Gastroesophageal sphincter (tissue), 4 donors: Measurements from ENCODE around the gene GPR137B. TPM values are rescaled to one million over a fixed set of nuclear protein-coding genes. Genes with fewer than 3 reads are reported as not detected.

Experiments
- ATAC-seq: fragments of 150-250 bp; one replicate; pipeline ENCODE4 v1.9.1; 2016; ENCODE audit warnings: mild to moderate bottlenecking, moderate library complexity
- H3K27ac ChIP-seq, 4 donors: fragments of 200-600 bp; sonication (generic) in 3 of 4; 1 replicate in 3 of 4; 2 replicates in 1 of 4; pipeline ENCODE4 v1.5.1; 2016 to 2019
- H3K27me3 ChIP-seq: fragments of 200-600 bp; sonication (generic); one replicate; pipeline ENCODE4 v1.5.1; 2019
- H3K36me3 ChIP-seq, 2 donors: fragments of 200-600 bp; sonication (generic); one replicate each; pipeline ENCODE4 v1.5.1; 2019; ENCODE audit warnings: control low read depth in 1 of 2
- H3K4me1 ChIP-seq, 3 donors: fragments of 200-600 bp; sonication (generic); 1 replicate in 2 of 3; 2 replicates in 1 of 3; pipeline ENCODE4 v1.5.1; 2016 to 2019; ENCODE audit warnings: control low read depth in 2 of 3
- H3K4me3 ChIP-seq, 2 donors: fragments of 200-600 bp; sonication (generic); one replicate each; pipeline ENCODE4 v1.5.1; 2019; ENCODE audit warnings: mild to moderate bottlenecking in 1 of 2, moderate library complexity in 1 of 2
- H3K9me3 ChIP-seq, 3 donors: fragments of 200-600 bp; sonication (generic); one replicate each; pipeline ENCODE4 v1.5.1; 2017 to 2019; ENCODE audit warnings: control low read depth in 2 of 3
- EP300 ChIP-seq: sonication (generic); formaldehyde crosslinking; IDR thresholded peaks from one replicate; pipeline ENCODE4 v1.6.1; 2017; ENCODE audit warnings: antibody characterized with exemption, mild to moderate bottlenecking
- POLR2A ChIP-seq, 2 donors: fragments of 450-650 bp; IDR thresholded peaks; one replicate each; pipeline ENCODE4 v1.6.1; 2017; ENCODE audit warnings: antibody characterized with exemption in 2 of 2, mild to moderate bottlenecking in 2 of 2, moderate library complexity in 1 of 2
- POLR2AphosphoS5 ChIP-seq: sonication (generic); formaldehyde crosslinking; IDR thresholded peaks from one replicate; pipeline ENCODE4 v1.6.1; 2017; ENCODE audit warnings: antibody characterized with exemption
- WGBS, 2 donors: methylation state at CpG; one replicate each; pipeline ENCODE4 v1.1.5; 2018; ENCODE audit warnings: low coverage in 1 of 2; 5-methylcytosine and 5-hydroxymethylcytosine counted together
- total RNA-seq, 4 donors: library from RNA; depleted of rRNA; stranded (reverse); fragments of >200 nt; gene quantifications; one replicate each; pipeline ENCODE4 v1.1.0, GENCODE V29; 2016
- TF ChIP-seq, protein P1 (sequence below), 4 experiments: fragments of 200-600 bp in 2 of 4; fragments of 450-650 bp in 2 of 4; sonication (generic) in 1 of 4; IDR thresholded peaks; one replicate each; pipeline ENCODE4 v1.5.1; 2017 to 2019; ENCODE audit warnings: antibody characterized with exemption in 4 of 4, mild to moderate bottlenecking in 2 of 4, moderate library complexity in 2 of 4

The GPR137B gene
- total RNA-seq, 4 donors from 2014 or later: 11.4 to 17.7 (median 14.1) TPM

DNA sequence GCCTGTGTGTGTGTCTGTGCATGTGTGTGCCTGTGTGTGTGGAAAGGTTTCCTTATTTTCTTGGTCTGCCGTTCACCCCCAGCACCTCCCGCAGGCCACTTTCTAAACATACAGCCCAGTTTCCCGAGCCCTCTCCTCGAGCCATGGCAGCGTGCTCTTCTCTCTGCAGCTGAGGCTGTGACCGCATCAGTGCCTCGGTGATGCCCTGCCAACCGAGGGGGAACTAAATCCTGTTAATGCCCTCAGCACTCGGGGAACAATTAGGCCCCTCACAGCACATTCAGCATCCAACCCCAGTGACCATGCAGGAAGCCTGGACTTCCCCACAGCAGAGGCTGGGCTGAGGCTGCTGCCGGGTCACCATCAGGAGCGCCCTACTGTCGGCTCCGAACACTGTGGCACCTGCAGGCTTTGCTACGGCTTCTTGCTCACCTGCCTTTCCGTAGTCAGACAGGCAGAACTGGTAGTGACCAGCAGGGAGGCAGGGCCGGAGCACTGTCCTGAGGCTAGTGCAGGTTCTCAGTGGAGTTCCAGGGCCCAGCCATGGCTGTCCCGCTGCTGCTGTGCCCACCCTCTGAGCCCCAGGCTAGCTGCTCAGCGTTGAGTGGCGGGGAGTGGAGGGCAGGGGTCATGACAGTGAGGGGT, 8.1 kb downstream of the GPR137B start:
- H3K36me3 ChIP-seq: no peaks in the 10 kb centered on the region
- no peaks in the 10 kb centered on the region for H3K9me3 ChIP-seq
- H3K4me3 ChIP-seq: no peak overlapping the region
- 80% methylated on average over 3 of the region's 19 CpGs; no CpG with 5 or more reads in 1 of the 2 donors for WGBS, 2 donors
- no peak overlapping the region for H3K27ac ChIP-seq
- H3K4me1 ChIP-seq: peaks cover 0 to 4% (median 0%) of the 10 kb centered on the region in 3 donors
- H3K27me3 ChIP-seq: no peaks in the 10 kb centered on the region
- ATAC-seq: no peak
- TF ChIP-seq POLR2AphosphoS5 (no peak), POLR2A (IDR thresholded peaks at IDR 0.05) (no peak), EP300 (no peak)
- TF ChIP-seq, protein P1, sequence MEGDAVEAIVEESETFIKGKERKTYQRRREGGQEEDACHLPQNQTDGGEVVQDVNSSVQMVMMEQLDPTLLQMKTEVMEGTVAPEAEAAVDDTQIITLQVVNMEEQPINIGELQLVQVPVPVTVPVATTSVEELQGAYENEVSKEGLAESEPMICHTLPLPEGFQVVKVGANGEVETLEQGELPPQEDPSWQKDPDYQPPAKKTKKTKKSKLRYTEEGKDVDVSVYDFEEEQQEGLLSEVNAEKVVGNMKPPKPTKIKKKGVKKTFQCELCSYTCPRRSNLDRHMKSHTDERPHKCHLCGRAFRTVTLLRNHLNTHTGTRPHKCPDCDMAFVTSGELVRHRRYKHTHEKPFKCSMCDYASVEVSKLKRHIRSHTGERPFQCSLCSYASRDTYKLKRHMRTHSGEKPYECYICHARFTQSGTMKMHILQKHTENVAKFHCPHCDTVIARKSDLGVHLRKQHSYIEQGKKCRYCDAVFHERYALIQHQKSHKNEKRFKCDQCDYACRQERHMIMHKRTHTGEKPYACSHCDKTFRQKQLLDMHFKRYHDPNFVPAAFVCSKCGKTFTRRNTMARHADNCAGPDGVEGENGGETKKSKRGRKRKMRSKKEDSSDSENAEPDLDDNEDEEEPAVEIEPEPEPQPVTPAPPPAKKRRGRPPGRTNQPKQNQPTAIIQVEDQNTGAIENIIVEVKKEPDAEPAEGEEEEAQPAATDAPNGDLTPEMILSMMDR (IDR thresholded peaks at IDR 0.05): no peak

DNA sequence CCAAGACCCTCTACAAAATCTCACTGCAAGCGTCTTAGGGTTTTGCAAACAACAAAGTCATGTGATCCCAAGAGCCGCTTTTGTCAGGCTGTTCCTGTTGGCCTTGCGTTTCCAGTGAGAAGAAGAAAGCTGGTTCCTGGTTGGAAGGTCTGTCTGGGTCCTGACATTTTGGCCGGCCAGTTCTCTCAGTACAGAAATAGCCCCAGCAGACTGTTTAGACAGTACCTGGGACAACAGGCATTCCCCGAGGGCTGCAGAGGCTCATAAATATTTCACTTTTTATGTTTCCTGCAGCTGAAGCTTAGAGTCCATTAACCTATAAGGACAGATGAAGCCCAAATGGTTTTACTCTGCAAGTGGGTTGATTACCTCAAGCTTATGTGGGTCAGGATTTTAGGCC, 8.6 kb downstream of the GPR137B start:
- Histone ChIP-seq H3K36me3 (no peaks in the 10 kb centered on the region), H3K27ac (no peak overlapping the region), H3K27me3 (no peaks in the 10 kb centered on the region), H3K4me3 (no peak overlapping the region), H3K4me1 (peaks cover 0 to 4% (median 0%) of the 10 kb centered on the region in 3 donors), H3K9me3 (no peaks in the 10 kb centered on the region)
- 79 to 88% methylated on average over 2 to 5 of the region's 5 CpGs for WGBS, 2 donors
- TF ChIP-seq POLR2AphosphoS5: no peak
- no peak for TF ChIP-seq POLR2A (IDR thresholded peaks at IDR 0.05)
- TF ChIP-seq EP300: no peak
- TF ChIP-seq, protein P1 (IDR thresholded peaks at IDR 0.05): no peak
- no peak for ATAC-seq

DNA sequence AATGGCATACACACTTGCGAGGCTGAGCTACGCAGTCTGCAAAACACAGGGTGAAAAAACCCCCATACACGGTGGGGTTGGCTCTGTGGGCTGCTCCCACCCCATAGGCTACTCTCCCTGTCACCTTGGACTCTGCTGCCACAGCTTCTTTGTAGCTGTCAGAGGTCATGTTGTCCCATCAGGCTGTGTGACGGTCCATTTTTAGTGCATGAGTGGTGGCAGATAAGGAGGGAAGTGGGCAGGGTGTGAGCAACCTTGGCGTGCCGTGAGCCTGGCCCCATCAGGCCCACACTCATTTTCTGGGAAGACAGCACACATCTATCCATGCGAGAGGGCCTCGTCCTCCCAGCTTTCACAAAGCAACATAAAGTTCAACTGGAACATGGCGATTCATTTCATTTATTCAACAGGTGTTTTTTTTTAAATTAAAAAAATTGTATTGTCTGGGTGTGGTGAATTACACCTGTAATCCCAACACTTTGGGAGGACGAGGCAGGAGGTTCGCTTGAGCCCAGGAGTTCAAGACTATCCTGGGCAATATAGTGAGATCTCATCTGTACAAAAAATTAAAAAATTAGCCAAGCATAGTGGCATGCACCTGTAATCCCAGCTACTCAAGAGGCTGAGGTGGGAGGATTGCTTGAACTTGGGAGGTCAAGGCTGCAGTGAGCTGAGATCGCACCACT, 9.5 kb downstream of the GPR137B start:
- H3K4me1 ChIP-seq: peaks cover 0 to 4% (median 0%) of the 10 kb centered on the region in 3 donors
- no peaks in the 10 kb centered on the region for H3K9me3 ChIP-seq
- no peak overlapping the region for H3K4me3 ChIP-seq
- no peaks in the 10 kb centered on the region for H3K27me3 ChIP-seq
- ATAC-seq: no peak
- TF ChIP-seq POLR2AphosphoS5: no peak
- no peak for TF ChIP-seq EP300
- TF ChIP-seq, protein P1 (IDR thresholded peaks at IDR 0.05): no peak
- no peak for TF ChIP-seq POLR2A (IDR thresholded peaks at IDR 0.05)
- no peak overlapping the region for H3K27ac ChIP-seq
- WGBS, 2 donors: 91 to 94% methylated on average over 3 to 8 of the region's 12 CpGs
- H3K36me3 ChIP-seq: no peaks in the 10 kb centered on the region

DNA sequence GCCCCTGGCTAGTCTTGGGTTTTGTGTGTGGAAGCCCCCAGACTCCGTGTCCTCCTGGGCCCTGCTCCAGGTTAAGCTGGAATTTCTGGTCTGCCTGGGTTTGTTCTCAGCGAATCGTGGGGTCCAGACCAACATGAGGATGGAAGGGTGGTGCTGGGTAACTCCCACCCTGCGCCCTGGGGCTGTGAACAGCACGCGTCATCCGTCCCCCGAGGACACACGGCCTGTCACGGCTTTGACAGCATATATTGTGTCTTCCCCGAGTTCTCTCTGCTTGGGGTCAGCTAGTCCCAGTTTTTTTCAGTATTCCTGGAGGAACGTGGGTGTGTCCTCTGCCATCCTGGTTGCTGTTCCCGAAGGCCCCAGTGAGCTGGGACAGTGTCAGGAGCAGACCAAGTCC, 11.8 kb downstream of the GPR137B start:
- Histone ChIP-seq H3K4me3 (no peak overlapping the region), H3K4me1 (peaks cover 0 to 4% (median 0%) of the 10 kb centered on the region in 3 donors), H3K27ac (no peak overlapping the region), H3K27me3 (no peaks in the 10 kb centered on the region), H3K36me3 (no peaks in the 10 kb centered on the region), H3K9me3 (no peaks in the 10 kb centered on the region)
- no peak for ATAC-seq
- TF ChIP-seq POLR2A (IDR thresholded peaks at IDR 0.05) (no peak), POLR2AphosphoS5 (no peak), EP300 (no peak)
- TF ChIP-seq, protein P1 (IDR thresholded peaks at IDR 0.05): no peak
- WGBS, 2 donors: 79% methylated on average over 9 of the region's 13 CpGs; no CpG with 5 or more reads in 1 of the 2 donors
